ENCODE results near the gene PFDN1. TPM values are rescaled to one million over a fixed set of nuclear protein-coding genes. Genes with fewer than 3 reads are reported as not detected.

Gene PFDN1
- total RNA-seq, 1 donor from 2014 or later: 57.9 TPM

- Mint-ChIP-seq H3K27me3 (peaks cover 29% of the 10 kb centered on the region), H3K36me3 (no peaks in the 10 kb centered on the region), H3K9me3 (no peaks in the 10 kb centered on the region), H3K27ac (no peak overlapping the region), H3K4me1 (ENCODE audit: unreplicated experiment) (peaks cover 15% of the 10 kb centered on the region), H3K4me3 (no peak overlapping the region)
- no peak for TF ChIP-seq CTCF (conservative IDR thresholded peaks at IDR 0.05)
- no peak for DNase-seq (ENCODE audit: extremely low spot score, unreplicated experiment)
Measured at GRCh38 chr5:140342287-140342686, 39.4 kb upstream of the PFDN1 start.

GRCh38 chr5:140341591-140341990 lies 38.7 kb upstream of the PFDN1 start:
- H3K9me3 Mint-ChIP-seq: no peaks in the 10 kb centered on the region
- no peak for TF ChIP-seq CTCF (conservative IDR thresholded peaks at IDR 0.05)
- H3K36me3 Mint-ChIP-seq: no peaks in the 10 kb centered on the region
- H3K27ac Mint-ChIP-seq: no peak overlapping the region
- DNase-seq (ENCODE audit: extremely low spot score, unreplicated experiment): no peak
- no peak overlapping the region for H3K4me3 Mint-ChIP-seq
- peaks cover 9% of the 10 kb centered on the region for H3K4me1 Mint-ChIP-seq (ENCODE audit: unreplicated experiment)
- H3K27me3 Mint-ChIP-seq: peaks cover 25% of the 10 kb centered on the region

GRCh38 chr5:140340605-140341121 lies 37.8 kb upstream of the PFDN1 start:
- no peak overlapping the region for H3K27ac Mint-ChIP-seq
- peaks cover 25% of the 10 kb centered on the region for H3K27me3 Mint-ChIP-seq
- H3K9me3 Mint-ChIP-seq: no peaks in the 10 kb centered on the region
- TF ChIP-seq CTCF (conservative IDR thresholded peaks at IDR 0.05): no peak
- no peak for DNase-seq (ENCODE audit: extremely low spot score, unreplicated experiment)
- H3K36me3 Mint-ChIP-seq: no peaks in the 10 kb centered on the region
- no peak overlapping the region for H3K4me3 Mint-ChIP-seq
- peaks cover 17% of the 10 kb centered on the region for H3K4me1 Mint-ChIP-seq (ENCODE audit: unreplicated experiment)

GRCh38 chr5:140339636-140340035 lies 36.7 kb upstream of the PFDN1 start:
- Mint-ChIP-seq H3K36me3 (no peaks in the 10 kb centered on the region), H3K4me1 (ENCODE audit: unreplicated experiment) (peaks cover 13% of the 10 kb centered on the region), H3K27ac (no peak overlapping the region)

GRCh38 chr5:140338908-140339307 lies 36.0 kb upstream of the PFDN1 start:
- no peak for TF ChIP-seq CTCF (conservative IDR thresholded peaks at IDR 0.05)
- DNase-seq (ENCODE audit: extremely low spot score, unreplicated experiment): no peak
- peaks cover 13% of the 10 kb centered on the region for H3K4me1 Mint-ChIP-seq (ENCODE audit: unreplicated experiment)
- H3K9me3 Mint-ChIP-seq: no peaks in the 10 kb centered on the region
- H3K27me3 Mint-ChIP-seq: peaks cover 9% of the 10 kb centered on the region
- H3K36me3 Mint-ChIP-seq: peaks cover under 1% of the 10 kb centered on the region
- H3K4me3 Mint-ChIP-seq: no peak overlapping the region
- no peak overlapping the region for H3K27ac Mint-ChIP-seq

More at GRCh38 chr5:140339636-140340035, 36.7 kb upstream of the PFDN1 start:
- Mint-ChIP-seq H3K4me3 (no peak overlapping the region), H3K9me3 (no peaks in the 10 kb centered on the region), H3K27me3 (peaks cover 14% of the 10 kb centered on the region)
- no peak for TF ChIP-seq CTCF (conservative IDR thresholded peaks at IDR 0.05)
- no peak for DNase-seq (ENCODE audit: extremely low spot score, unreplicated experiment)

GRCh38 chr5:140338336-140338735 lies 35.4 kb upstream of the PFDN1 start:
- H3K4me1 Mint-ChIP-seq (ENCODE audit: unreplicated experiment): peaks cover 13% of the 10 kb centered on the region
- no peak overlapping the region for H3K4me3 Mint-ChIP-seq
- H3K27ac Mint-ChIP-seq: no peak overlapping the region
- no peak for DNase-seq (ENCODE audit: extremely low spot score, unreplicated experiment)
- H3K27me3 Mint-ChIP-seq: peaks cover 6% of the 10 kb centered on the region
- H3K36me3 Mint-ChIP-seq: peaks cover 4% of the 10 kb centered on the region
- no peak for TF ChIP-seq CTCF (conservative IDR thresholded peaks at IDR 0.05)
- no peaks in the 10 kb centered on the region for H3K9me3 Mint-ChIP-seq
